Left renal cortex interstitium (tissue), 4 donors: ENCODE measurements around the gene NFIA. TPM values are rescaled to one million over a fixed set of nuclear protein-coding genes. Genes with fewer than 3 reads are reported as not detected.
A peak's percentile ranks its signal among the peaks of the same experiment; 100 is the strongest.
"Not testable (repeated sequence)": the region's sequence is repeated elsewhere in the genome, so short reads cannot be mapped to it uniquely, and the experiment has no call there.

Experiments
- DNase-seq, 4 donors: peaks; one replicate each; pipeline ENCODE4 v3.0.0-alpha.2; 2013; ENCODE audit warnings: low read depth in 4 of 4, low spot score in 2 of 4, missing footprints in 1 of 4
- polyA plus RNA-seq, 4 donors: library from polyadenylated mRNA; unstranded; fragments of 120-200 nt; gene quantifications; one replicate each; pipeline ENCODE4 v1.2.1, GENCODE V29; 2013; ENCODE audit not compliant: insufficient read length in 4 of 4

The NFIA gene
- polyA plus RNA-seq, 4 donors, result 15.6 to 19.6 (median 16.0) TPM

- DNase-seq, result no peak
Observed at GRCh38 chr1:61058483-61059245, 23.7 kb upstream of the NFIA start.

- not testable (repeated sequence) for DNase-seq
Observed at GRCh38 chr1:61061601-61062000, 20.8 kb upstream of the NFIA start.

- DNase-seq, result no peak
Observed at GRCh38 chr1:61064673-61065072, 17.7 kb upstream of the NFIA start.

GRCh38 chr1:61067446-61068019, 14.8 kb upstream of the NFIA start:
- no peak for DNase-seq

GRCh38 chr1:61070054-61070453, 12.3 kb upstream of the NFIA start:
- no peak for DNase-seq

GRCh38 chr1:61071205-61072130, 10.9 kb upstream of the NFIA start:
- DNase-seq, result no peak

- DNase-seq, result no peak
Observed at GRCh38 chr1:61073871-61074270, 8.5 kb upstream of the NFIA start.

GRCh38 chr1:61075833-61076232, 6.5 kb upstream of the NFIA start:
- not testable (repeated sequence) for DNase-seq

- DNase-seq, result no peak
Observed at GRCh38 chr1:61076728-61077675, 5.4 kb upstream of the NFIA start.

GRCh38 chr1:61077676-61078541, 4.5 kb upstream of the NFIA start:
- peak; percentile 96 to 99 (median 98) for DNase-seq

- no peak for DNase-seq
Observed at GRCh38 chr1:61078618-61079295, 3.6 kb upstream of the NFIA start.

GRCh38 chr1:61079296-61079897, 3.0 kb upstream of the NFIA start:
- no peak for DNase-seq

GRCh38 chr1:61079898-61080336, 2.4 kb upstream of the NFIA start:
- peak in 1 of 4 donors; percentile 75 for DNase-seq

- no peak for DNase-seq
Observed at GRCh38 chr1:61080413-61081143, 1.8 kb upstream of the NFIA start.

- DNase-seq, result no peak
Observed at GRCh38 chr1:61081144-61081685, 1.1 kb upstream of the NFIA start.

GRCh38 chr1:61081686-61082310, 563 bp upstream of the NFIA start:
- no peak for DNase-seq
